GM19240 (cell line): ENCODE data around the gene VPS37C.

Experiments used
- DNase-seq: peaks from one replicate; pipeline ENCODE4 v3.0.0; 2011; ENCODE audit warnings: low spot score; ENCODE audit not compliant: insufficient read length

VPS37C gene

GRCh38 chr11:61133956-61134662 is 27.1 kb downstream of the VPS37C start:
- DNase-seq, result no peak

GRCh38 chr11:61133145-61133544 is 28.1 kb downstream of the VPS37C start:
- no peak for DNase-seq

GRCh38 chr11:61132646-61133045 is 28.6 kb downstream of the VPS37C start:
- no peak for DNase-seq

- no peak for DNase-seq
Observed at GRCh38 chr11:61131998-61132555, 29.1 kb downstream of the VPS37C start.

- DNase-seq, result no peak
Observed at GRCh38 chr11:61131586-61131985, 29.6 kb downstream of the VPS37C start.

GRCh38 chr11:61131186-61131585 is 30.0 kb downstream of the VPS37C start:
- no peak for DNase-seq

- peak; percentile 99 for DNase-seq
Observed at GRCh38 chr11:61129639-61130523, 31.3 kb downstream of the VPS37C start.

- no peak for DNase-seq
Observed at GRCh38 chr11:61128947-61129638, 32.1 kb downstream of the VPS37C start.

GRCh38 chr11:61127991-61128390 is 33.2 kb downstream of the VPS37C start:
- DNase-seq, result no peak

GRCh38 chr11:61126256-61126655 is 35.0 kb downstream of the VPS37C start:
- DNase-seq, result no peak

- DNase-seq, result no peak
Observed at GRCh38 chr11:61125310-61125684, 35.9 kb downstream of the VPS37C start.

GRCh38 chr11:61124574-61125309 is 36.5 kb downstream of the VPS37C start:
- no peak for DNase-seq

- no peak for DNase-seq
Observed at GRCh38 chr11:61123775-61124571, 37.3 kb downstream of the VPS37C start.

GRCh38 chr11:61122761-61123160 is 38.5 kb downstream of the VPS37C start:
- no peak for DNase-seq

GRCh38 chr11:61121917-61122316 is 39.3 kb downstream of the VPS37C start:
- DNase-seq, result no peak

GRCh38 chr11:61121192-61121831 is 39.9 kb downstream of the VPS37C start:
- no peak for DNase-seq

GRCh38 chr11:61120706-61121191 is 40.5 kb downstream of the VPS37C start:
- DNase-seq, result no peak

GRCh38 chr11:61120099-61120705 is 41.0 kb downstream of the VPS37C start:
- DNase-seq, result no peak

- no peak for DNase-seq
Observed at GRCh38 chr11:61119571-61119970, 41.7 kb downstream of the VPS37C start.
